ENCODE measurements around the gene ZDHHC11.
"Not testable (repeated sequence)": the region's sequence is repeated elsewhere in the genome, so short reads cannot be mapped to it uniquely, and the experiment has no call there.

Gene ZDHHC11

GRCh38 chr5:773517-774264, 77.1 kb downstream of the ZDHHC11 start:
- DNase-seq, result no peak

GRCh38 chr5:772931-773330, 77.9 kb downstream of the ZDHHC11 start:
- not testable (repeated sequence) for DNase-seq

- DNase-seq, result not testable (repeated sequence)
Measured at GRCh38 chr5:772547-772890, 78.3 kb downstream of the ZDHHC11 start.

- DNase-seq, result not testable (repeated sequence)
Measured at GRCh38 chr5:771841-772546, 78.8 kb downstream of the ZDHHC11 start.

GRCh38 chr5:771087-771781, 79.6 kb downstream of the ZDHHC11 start:
- DNase-seq, result not testable (repeated sequence)

GRCh38 chr5:770585-770984, 80.2 kb downstream of the ZDHHC11 start:
- not testable (repeated sequence) for DNase-seq

- DNase-seq, result not testable (repeated sequence)
Measured at GRCh38 chr5:769485-770145, 81.2 kb downstream of the ZDHHC11 start.

- DNase-seq, result no peak
Measured at GRCh38 chr5:766666-767431, 83.9 kb downstream of the ZDHHC11 start.

- no peak for DNase-seq
Measured at GRCh38 chr5:765948-766631, 84.7 kb downstream of the ZDHHC11 start.

- DNase-seq, result no peak
Measured at GRCh38 chr5:763998-764781, 86.6 kb downstream of the ZDHHC11 start.

- DNase-seq, result no peak
Measured at GRCh38 chr5:763397-763796, 87.4 kb downstream of the ZDHHC11 start.

GRCh38 chr5:762996-763395, 87.8 kb downstream of the ZDHHC11 start:
- DNase-seq, result not testable (repeated sequence)

- DNase-seq, result no peak
Measured at GRCh38 chr5:761854-762710, 88.7 kb downstream of the ZDHHC11 start.

GRCh38 chr5:761059-761771, 89.6 kb downstream of the ZDHHC11 start:
- no peak for DNase-seq

- no peak for DNase-seq
Measured at GRCh38 chr5:760363-761058, 90.3 kb downstream of the ZDHHC11 start.

- DNase-seq, result no peak
Measured at GRCh38 chr5:759781-760362, 90.9 kb downstream of the ZDHHC11 start.

- no peak for DNase-seq
Measured at GRCh38 chr5:759111-759751, 91.6 kb downstream of the ZDHHC11 start.

- DNase-seq, result no peak
Measured at GRCh38 chr5:758698-759053, 92.1 kb downstream of the ZDHHC11 start.

Measured in midbrain (tissue), 1 donor.